Inflammatory macrophage treated with lipopolysaccharide for 1 hour (primary cell): ENCODE data around the gene CYP3A4.
"Not testable (repeated sequence)": the region's sequence is repeated elsewhere in the genome, so short reads cannot be mapped to it uniquely, and the experiment has no call there.

Experiments
- DNase-seq, 2 donors: peaks; one replicate each; pipeline ENCODE4 v3.0.0-alpha.2; 2020 to 2022

Gene CYP3A4

GRCh38 chr7:99791667-99792369, 7.8 kb upstream of the CYP3A4 start:
- no peak for DNase-seq

GRCh38 chr7:99791021-99791420, 7.0 kb upstream of the CYP3A4 start:
- DNase-seq, result no peak

- DNase-seq, result no peak
Measured at GRCh38 chr7:99790407-99790806, 6.4 kb upstream of the CYP3A4 start.

GRCh38 chr7:99789441-99790070, 5.6 kb upstream of the CYP3A4 start:
- no peak for DNase-seq

- peak; percentile 56 to 76 for DNase-seq
Measured at GRCh38 chr7:99788554-99788953, 4.6 kb upstream of the CYP3A4 start.

GRCh38 chr7:99786726-99787335, 2.8 kb upstream of the CYP3A4 start:
- DNase-seq, result no peak

- DNase-seq, result not testable (repeated sequence)
Measured at GRCh38 chr7:99785654-99786053, 1.7 kb upstream of the CYP3A4 start.

- no peak for DNase-seq
Measured at GRCh38 chr7:99782012-99782953, 1.7 kb downstream of the CYP3A4 start.

GRCh38 chr7:99780588-99780987, 3.4 kb downstream of the CYP3A4 start:
- DNase-seq, result no peak

- no peak for DNase-seq
Measured at GRCh38 chr7:99779949-99780348, 4.0 kb downstream of the CYP3A4 start.

GRCh38 chr7:99778880-99779279, 5.1 kb downstream of the CYP3A4 start:
- DNase-seq, result no peak

GRCh38 chr7:99773395-99773794, 10.6 kb downstream of the CYP3A4 start:
- not testable (repeated sequence) for DNase-seq

GRCh38 chr7:99772565-99772964, 11.4 kb downstream of the CYP3A4 start:
- DNase-seq, result no peak

- not testable (repeated sequence) for DNase-seq
Measured at GRCh38 chr7:99769494-99769893, 14.5 kb downstream of the CYP3A4 start.

GRCh38 chr7:99768471-99768870, 15.5 kb downstream of the CYP3A4 start:
- no peak for DNase-seq

- peak in 1 of 2 donors; percentile 4 for DNase-seq
Measured at GRCh38 chr7:99767662-99768061, 16.3 kb downstream of the CYP3A4 start.

GRCh38 chr7:99766484-99767099, 17.4 kb downstream of the CYP3A4 start:
- no peak for DNase-seq

- DNase-seq, result no peak
Measured at GRCh38 chr7:99764478-99764877, 19.5 kb downstream of the CYP3A4 start.

GRCh38 chr7:99762680-99763327, 21.2 kb downstream of the CYP3A4 start:
- no peak for DNase-seq

- DNase-seq, result no peak
Measured at GRCh38 chr7:99755085-99755484, 28.9 kb downstream of the CYP3A4 start.

GRCh38 chr7:99752356-99752755, 31.6 kb downstream of the CYP3A4 start:
- DNase-seq, result no peak
